ENCODE data around the gene DHPS.
A peak's percentile ranks its signal among the peaks of the same experiment; 100 is the strongest.
"Not testable (repeated sequence)": the region's sequence is repeated elsewhere in the genome, so short reads cannot be mapped to it uniquely, and the experiment has no call there.

The DHPS gene

GRCh38 chr19:12705169-12705568 lies 23.5 kb upstream of the DHPS start:
- no peak for DNase-seq

GRCh38 chr19:12703046-12703445 lies 21.4 kb upstream of the DHPS start:
- peak; percentile 14 for DNase-seq

- no peak for DNase-seq
Measured at GRCh38 chr19:12701596-12702282, 20.1 kb upstream of the DHPS start.

GRCh38 chr19:12698138-12698537 lies 16.5 kb upstream of the DHPS start:
- no peak for DNase-seq

- not testable (repeated sequence) for DNase-seq
Measured at GRCh38 chr19:12697425-12697824, 15.7 kb upstream of the DHPS start.

GRCh38 chr19:12696366-12697335 lies 15.0 kb upstream of the DHPS start, which contains the start of gene FBXW9:
Gene FBXW9 (minus strand): TSS chr19:12696631. CDS start chr19:12696581, 50 bp downstream.
- peak; percentile 98 for DNase-seq

GRCh38 chr19:12695997-12696365 lies 14.3 kb upstream of the DHPS start:
- DNase-seq, result no peak

- DNase-seq, result no peak
Measured at GRCh38 chr19:12695514-12695913, 13.8 kb upstream of the DHPS start.

GRCh38 chr19:12695096-12695495 lies 13.4 kb upstream of the DHPS start:
- no peak for DNase-seq

- DNase-seq, result no peak
Measured at GRCh38 chr19:12694641-12695040, 13.0 kb upstream of the DHPS start.

GRCh38 chr19:12692960-12693359 lies 11.3 kb upstream of the DHPS start:
- DNase-seq, result no peak

- DNase-seq, result no peak
Measured at GRCh38 chr19:12689581-12690216, 8.0 kb upstream of the DHPS start.

GRCh38 chr19:12689012-12689411 lies 7.3 kb upstream of the DHPS start:
- no peak for DNase-seq

GRCh38 chr19:12687496-12688196 lies 6.0 kb upstream of the DHPS start, which contains the start of gene GNG14:
Gene GNG14 (plus strand): TSS chr19:12687998. CDS start chr19:12688049, 51 bp downstream.
- DNase-seq, result no peak

GRCh38 chr19:12685831-12686230 lies 4.2 kb upstream of the DHPS start:
- no peak for DNase-seq

GRCh38 chr19:12680034-12680433 lies 1.6 kb downstream of the DHPS start:
- DNase-seq, result no peak

- DNase-seq, result not testable (repeated sequence)
Measured at GRCh38 chr19:12678039-12678438, 3.6 kb downstream of the DHPS start.

- DNase-seq, result no peak
Measured at GRCh38 chr19:12676928-12677327, 4.8 kb downstream of the DHPS start.

- DNase-seq, result peak; percentile 92
Measured at GRCh38 chr19:12676384-12676792, 5.3 kb downstream of the DHPS start.

- no peak for DNase-seq
Measured at GRCh38 chr19:12675940-12676339, 5.7 kb downstream of the DHPS start.

GRCh38 chr19:12675399-12675798 lies 6.3 kb downstream of the DHPS start:
- no peak for DNase-seq

GRCh38 chr19:12672744-12673143 lies 8.9 kb downstream of the DHPS start:
- DNase-seq, result no peak

Data from stimulated activated CD4-positive, alpha-beta T cell treated with anti-CD3 and anti-CD28 coated beads, Interleukin-4, amount 100 ng/mL, for 24 hours (primary cell).